Activated CD4-positive, alpha-beta memory T cell treated with anti-CD3 and anti-CD28 coated beads for 36 hours (primary cell): Measurements from ENCODE around the gene CUL1. TPM values are rescaled to one million over a fixed set of nuclear protein-coding genes. Genes with fewer than 3 reads are reported as not detected.

Experiments
- CTCF ChIA-PET: fragments of 350-600 bp; sonication (Branson Sonifier 250); formaldehyde crosslinking; loops from one replicate; lab custom pipeline; 2021; ENCODE audit warnings: antibody characterized with exemption, inconsistent platforms; lab: Charles Lee
- POLR2A ChIA-PET: fragments of 350-600 bp; sonication (Branson Sonifier 250); formaldehyde crosslinking; loops from one replicate; lab custom pipeline; 2021; ENCODE audit warnings: antibody characterized with exemption; lab: Charles Lee
- DNase-seq: peaks from one replicate; pipeline ENCODE4 v3.0.0-alpha.2; 2020
- H3K27ac Mint-ChIP-seq: one replicate; pipeline ENCODE4 v1.8.0; 2021; ENCODE audit warnings: mixed read lengths
- H3K27me3 Mint-ChIP-seq: one replicate; pipeline ENCODE4 v1.8.0; 2021; ENCODE audit warnings: mixed read lengths
- H3K36me3 Mint-ChIP-seq: one replicate; pipeline ENCODE4 v1.8.0; 2021; ENCODE audit warnings: mixed read lengths
- H3K4me1 Mint-ChIP-seq: one replicate; pipeline ENCODE4 v1.8.0; 2021; ENCODE audit warnings: low read depth, mixed read lengths
- H3K4me3 Mint-ChIP-seq: one replicate; pipeline ENCODE4 v1.8.0; 2021; ENCODE audit warnings: mild to moderate bottlenecking, mixed read lengths
- H3K9me3 Mint-ChIP-seq: one replicate; pipeline ENCODE4 v1.8.0; 2021; ENCODE audit warnings: mixed read lengths
- intact Hi-C: fragments of 100-400 bp; cut with micrococcal nuclease; formaldehyde crosslinking; loops from one replicate; pipeline ENCODE4 v1.15.1; 2023
- total RNA-seq, 2 experiments: library from RNA; stranded (reverse); gene quantifications; one replicate each; pipeline ENCODE4 v1.2.3, GENCODE V29; 2021

Gene CUL1
- total RNA-seq, 2 experiments from 2014 or later = 64.7 to 69.6 TPM

DNA sequence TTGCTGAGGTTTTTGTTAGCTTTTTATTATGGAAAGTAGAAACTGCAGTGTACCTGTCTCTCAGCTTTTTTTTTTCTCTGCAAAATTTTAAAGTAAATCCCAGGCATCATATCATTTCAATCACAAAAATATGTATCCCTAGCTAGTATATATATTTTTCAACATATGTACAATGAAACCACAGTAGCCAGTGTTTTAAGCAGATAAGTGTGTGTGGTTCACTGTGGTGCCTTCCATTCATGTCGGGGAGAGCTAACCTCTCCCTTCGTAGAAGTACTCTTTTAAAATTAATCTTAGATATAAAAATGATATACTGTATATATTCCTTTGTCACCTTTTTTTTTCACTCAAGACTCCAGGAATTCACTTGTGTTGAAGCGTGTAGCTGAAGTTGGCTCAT, 22.7 kb downstream of the CUL1 start:
- Mint-ChIP-seq H3K36me3 (no peaks in the 10 kb centered on the region), H3K9me3 (no peaks in the 10 kb centered on the region), H3K4me1 (peaks cover 81% of the 10 kb centered on the region), H3K27me3 (no peaks in the 10 kb centered on the region), H3K4me3 (no peak overlapping the region), H3K27ac (no peak overlapping the region)
- no peak for DNase-seq
- ChIA-PET CTCF (interaction anchor here (0.6 to 1.6 kb wide), 8 partner anchors 11 to 579 kb away, joined by 3 to 7 read pairs (median 3); no protein-coding TSS in a partner anchor), POLR2A (interaction anchor here (1.4 kb wide), 1 partner anchor 18 kb away, joined by 3 read pairs; no protein-coding TSS in a partner anchor)
- intact Hi-C loops = no loop called here

GRCh38 chr7:148722340-148723165, 23.9 kb downstream of the CUL1 start:
- H3K36me3 Mint-ChIP-seq = no peaks in the 10 kb centered on the region
- DNase-seq = no peak

GRCh38 chr7:148723166-148723559, 24.5 kb downstream of the CUL1 start:
- Mint-ChIP-seq H3K27me3 (no peaks in the 10 kb centered on the region), H3K4me3 (no peak overlapping the region), H3K27ac (no peak overlapping the region), H3K4me1 (peaks cover 83% of the 10 kb centered on the region), H3K36me3 (peaks cover 1% of the 10 kb centered on the region), H3K9me3 (no peaks in the 10 kb centered on the region)
- DNase-seq = no peak
- POLR2A ChIA-PET = no interaction called here
- CTCF ChIA-PET = interaction anchor here (0.7 kb wide), 1 partner anchor 15 kb away, joined by 3 read pairs; no protein-coding TSS in a partner anchor
- intact Hi-C loops = loop anchor here (1.0 kb wide), 1 partner anchor 23 kb away; no protein-coding TSS in a partner anchor

More at GRCh38 chr7:148722340-148723165, 23.9 kb downstream of the CUL1 start:
- H3K4me3 Mint-ChIP-seq = no peak overlapping the region
- H3K9me3 Mint-ChIP-seq = no peaks in the 10 kb centered on the region
- peaks cover 81% of the 10 kb centered on the region for H3K4me1 Mint-ChIP-seq
- no peak overlapping the region for H3K27ac Mint-ChIP-seq
- ChIA-PET CTCF (interaction anchor here (0.9 to 1.4 kb wide), 2 partner anchors 31 to 138 kb away, joined by 3 read pairs; no protein-coding TSS in a partner anchor), POLR2A (interaction anchor here (1.4 kb wide), 1 partner anchor 19 kb away, joined by 3 read pairs; no protein-coding TSS in a partner anchor)
- intact Hi-C loops = loop anchor here (1.0 kb wide), 1 partner anchor 22 kb away; no protein-coding TSS in a partner anchor
- H3K27me3 Mint-ChIP-seq = no peaks in the 10 kb centered on the region

GRCh38 chr7:148723846-148724245, 25.1 kb downstream of the CUL1 start:
- DNase-seq = no peak
- Mint-ChIP-seq H3K9me3 (no peaks in the 10 kb centered on the region), H3K36me3 (peaks cover 1% of the 10 kb centered on the region), H3K27ac (no peak overlapping the region), H3K4me1 (peaks cover 81% of the 10 kb centered on the region), H3K4me3 (no peak overlapping the region), H3K27me3 (no peaks in the 10 kb centered on the region)
- intact Hi-C loops = loop anchor here (1.0 kb wide), 1 partner anchor 24 kb away; no protein-coding TSS in a partner anchor
- ChIA-PET CTCF (interaction anchor here (0.7 kb wide), 1 partner anchor 16 kb away, joined by 3 read pairs; no protein-coding TSS in a partner anchor), POLR2A (interaction anchor here (0.6 kb wide), 1 partner anchor 161 kb away, joined by 3 read pairs; no protein-coding TSS in a partner anchor)

DNA sequence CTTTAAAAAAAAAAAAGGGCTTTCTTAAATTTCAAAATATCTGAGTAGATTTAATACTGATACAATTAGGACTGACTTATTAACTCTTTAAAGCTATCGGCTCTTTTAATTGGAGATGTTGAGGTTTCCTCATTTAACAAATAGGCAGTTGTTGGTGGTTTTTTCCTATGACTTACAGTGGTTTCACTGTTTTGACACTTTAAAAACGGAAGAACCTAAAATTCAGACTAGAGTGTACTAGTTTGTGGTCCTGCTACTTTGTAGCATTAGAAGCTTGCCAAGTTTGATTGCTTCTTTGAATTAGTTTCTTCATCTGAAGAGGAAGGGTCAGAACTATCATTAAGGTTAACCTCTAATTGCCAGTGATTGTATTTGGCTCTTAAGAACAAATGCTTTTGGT, 27.7 kb downstream of the CUL1 start:
- H3K27ac Mint-ChIP-seq = no peak overlapping the region

DNA sequence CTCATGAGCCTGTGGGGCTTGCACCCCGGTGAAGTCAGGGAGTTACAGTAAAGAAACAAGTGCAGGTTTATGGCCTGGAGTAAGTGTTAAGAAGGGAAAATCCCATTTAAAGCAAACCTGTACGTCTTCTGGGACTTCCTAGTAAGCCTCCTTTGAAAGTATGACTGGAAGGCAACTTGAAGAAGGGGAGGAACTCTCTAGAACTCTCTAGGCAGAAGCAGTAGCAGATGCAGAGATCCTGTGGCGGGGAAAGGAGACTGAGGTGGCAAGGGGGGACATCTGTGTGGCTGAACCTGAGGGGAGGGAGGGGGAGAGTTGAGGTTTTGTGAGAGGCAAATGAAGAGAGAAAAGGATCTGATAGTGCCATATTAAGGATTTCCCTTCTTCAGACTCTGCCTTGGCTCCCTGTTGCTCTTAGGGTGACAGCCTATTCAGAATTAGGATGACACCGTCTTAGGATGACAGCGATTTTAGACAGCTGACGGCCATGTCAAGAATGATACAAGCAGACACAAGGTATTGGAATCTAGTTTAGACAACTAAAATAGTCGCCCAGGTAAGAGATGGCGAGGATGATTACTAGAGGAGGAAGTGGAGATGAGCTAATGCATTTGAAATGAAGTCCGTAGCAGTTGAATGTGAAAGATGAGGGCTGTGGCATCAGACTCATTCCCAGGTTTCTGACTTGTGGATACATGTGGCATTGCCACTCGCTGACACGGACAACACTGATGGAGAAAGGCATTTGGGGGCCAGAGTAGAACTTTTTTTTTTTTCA, 29.0 kb downstream of the CUL1 start:
- no peaks in the 10 kb centered on the region for H3K27me3 Mint-ChIP-seq
- peaks cover 21% of the 10 kb centered on the region for H3K36me3 Mint-ChIP-seq
- POLR2A ChIA-PET = no interaction called here
- CTCF ChIA-PET = no interaction called here
- peaks cover 60% of the 10 kb centered on the region for H3K4me1 Mint-ChIP-seq
- peak; percentile 62 for DNase-seq
- intact Hi-C loops = loop anchor here (2.0 kb wide), 2 partner anchors 31 to 45 kb away; no protein-coding TSS in a partner anchor
- no peaks in the 10 kb centered on the region for H3K9me3 Mint-ChIP-seq
- H3K27ac Mint-ChIP-seq = peak overlapping the region; percentile 58
- no peak overlapping the region for H3K4me3 Mint-ChIP-seq

More for the DNA sequence above, 27.7 kb downstream of the CUL1 start:
- H3K9me3 Mint-ChIP-seq = no peaks in the 10 kb centered on the region
- no peak overlapping the region for H3K4me3 Mint-ChIP-seq
- intact Hi-C loops = loop anchor here (2.0 kb wide), 2 partner anchors 30 to 46 kb away; no protein-coding TSS in a partner anchor
- ChIA-PET POLR2A (interaction anchor here (0.7 kb wide), 1 partner anchor 116 kb away, joined by 3 read pairs; no protein-coding TSS in a partner anchor), CTCF (interaction anchor here (0.6 to 0.8 kb wide), 2 partner anchors 16 to 29 kb away, joined by 3 to 4 read pairs; no protein-coding TSS in a partner anchor)
- no peak for DNase-seq
- no peaks in the 10 kb centered on the region for H3K27me3 Mint-ChIP-seq
- peaks cover 11% of the 10 kb centered on the region for H3K36me3 Mint-ChIP-seq
- peaks cover 66% of the 10 kb centered on the region for H3K4me1 Mint-ChIP-seq

DNA sequence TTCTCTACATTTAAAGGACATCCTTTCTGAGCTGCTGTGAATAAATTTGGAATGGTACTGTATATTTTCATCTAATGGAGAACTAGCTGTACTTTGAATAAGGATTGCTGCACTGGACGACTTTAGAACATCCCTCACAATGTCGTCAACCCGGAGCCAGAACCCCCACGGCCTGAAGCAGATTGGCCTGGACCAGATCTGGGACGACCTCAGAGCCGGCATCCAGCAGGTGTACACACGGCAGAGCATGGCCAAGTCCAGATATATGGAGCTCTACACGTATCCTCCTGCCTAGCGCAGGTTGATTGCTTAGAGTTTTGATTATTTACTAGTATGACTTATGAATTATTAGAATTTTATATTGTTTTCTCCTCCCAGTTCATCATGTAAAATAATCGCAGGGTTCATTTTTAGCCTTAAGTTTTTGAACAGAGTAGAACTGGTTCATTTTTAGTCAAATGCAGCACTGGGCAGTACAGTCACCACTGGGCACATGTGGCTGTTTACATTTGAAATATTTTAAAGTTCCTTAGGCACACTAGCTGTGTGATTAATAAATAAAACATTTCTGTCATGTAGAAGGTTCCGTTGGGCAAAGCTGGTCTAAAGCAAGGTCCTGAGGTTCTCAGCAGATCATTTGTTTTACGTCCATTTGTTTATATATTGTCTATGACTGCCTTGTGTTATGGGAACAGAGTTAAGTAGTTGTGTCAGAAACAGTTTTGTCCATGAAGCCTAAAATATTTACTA, 31.5 kb downstream of the CUL1 start:
- Mint-ChIP-seq H3K27ac (no peak overlapping the region), H3K4me3 (no peak overlapping the region), H3K4me1 (peaks cover 53% of the 10 kb centered on the region), H3K36me3 (peaks cover 35% of the 10 kb centered on the region), H3K27me3 (no peaks in the 10 kb centered on the region), H3K9me3 (no peaks in the 10 kb centered on the region)
- POLR2A ChIA-PET = no interaction called here
- DNase-seq = no peak
- intact Hi-C loops = no loop called here
- CTCF ChIA-PET = interaction anchor here (0.6 to 0.7 kb wide), 2 partner anchors 153 to 275 kb away, joined by 3 read pairs; no protein-coding TSS in a partner anchor

DNA sequence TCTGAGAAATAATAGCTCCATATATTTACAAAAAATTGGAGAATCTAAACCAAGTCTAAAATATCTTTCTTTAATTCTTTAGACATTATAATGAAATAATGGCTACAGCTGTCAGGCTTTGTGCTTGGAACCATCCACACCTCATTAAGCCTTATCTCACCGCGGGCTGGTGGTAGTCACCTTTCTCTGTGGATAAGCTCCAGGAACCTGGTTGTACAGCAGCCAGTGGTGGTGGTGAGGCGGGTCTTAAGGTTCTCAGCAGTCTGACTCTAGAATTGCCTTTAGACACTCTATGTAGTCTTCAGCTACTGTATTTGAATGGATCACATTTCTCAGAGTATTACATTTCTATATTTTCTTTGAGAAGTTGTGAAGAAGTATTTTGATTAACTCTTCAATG, 34.2 kb downstream of the CUL1 start:
- H3K27me3 Mint-ChIP-seq = no peaks in the 10 kb centered on the region
- ChIA-PET POLR2A (no interaction called here), CTCF (interaction anchor here (1.2 kb wide), 1 partner anchor 12 kb away, joined by 3 read pairs; no protein-coding TSS in a partner anchor)
- peaks cover 45% of the 10 kb centered on the region for H3K36me3 Mint-ChIP-seq
- H3K4me3 Mint-ChIP-seq = no peak overlapping the region
- H3K27ac Mint-ChIP-seq = no peak overlapping the region
- peaks cover 31% of the 10 kb centered on the region for H3K4me1 Mint-ChIP-seq
- no peaks in the 10 kb centered on the region for H3K9me3 Mint-ChIP-seq
- intact Hi-C loops = no loop called here
- DNase-seq = no peak

DNA sequence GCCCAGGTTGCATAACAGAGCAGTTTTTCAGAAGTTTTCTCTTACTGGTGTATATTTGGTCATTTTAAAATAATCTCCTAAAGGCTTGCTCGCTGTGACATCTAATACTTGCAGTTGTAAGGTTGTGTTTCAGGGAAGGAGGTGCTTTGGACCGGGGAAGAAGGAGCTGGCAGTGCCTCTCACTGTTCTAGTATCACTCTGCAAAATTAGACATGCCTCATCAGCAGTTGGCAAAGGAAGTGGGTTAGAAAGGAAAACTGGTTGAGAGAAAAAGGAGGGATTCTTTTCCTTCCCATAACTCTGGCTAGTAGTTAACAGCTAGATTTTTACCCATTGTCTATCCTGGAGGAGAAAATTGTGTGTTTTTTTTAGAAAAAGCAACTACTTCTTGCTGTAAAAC, 34.8 kb downstream of the CUL1 start:
- peaks cover 49% of the 10 kb centered on the region for H3K36me3 Mint-ChIP-seq
- DNase-seq = no peak
- H3K27me3 Mint-ChIP-seq = no peaks in the 10 kb centered on the region
- ChIA-PET POLR2A (no interaction called here), CTCF (interaction anchor here (0.6 to 1.2 kb wide), 2 partner anchors 12 to 233 kb away, joined by 3 to 4 read pairs; no protein-coding TSS in a partner anchor)
- no peak overlapping the region for H3K4me3 Mint-ChIP-seq
- H3K27ac Mint-ChIP-seq = peak overlapping the region; percentile 28
- intact Hi-C loops = no loop called here
- H3K4me1 Mint-ChIP-seq = peaks cover 25% of the 10 kb centered on the region
- no peaks in the 10 kb centered on the region for H3K9me3 Mint-ChIP-seq

GRCh38 chr7:148735141-148735540, 36.4 kb downstream of the CUL1 start:
- no peak for DNase-seq
- POLR2A ChIA-PET = no interaction called here
- intact Hi-C loops = no loop called here
- CTCF ChIA-PET = interaction anchor here (1.0 kb wide), 1 partner anchor 11 kb away, joined by 3 read pairs; no protein-coding TSS in a partner anchor
- no peaks in the 10 kb centered on the region for H3K9me3 Mint-ChIP-seq
- H3K36me3 Mint-ChIP-seq = peaks cover 50% of the 10 kb centered on the region
- H3K4me1 Mint-ChIP-seq = peaks cover 22% of the 10 kb centered on the region
- H3K27ac Mint-ChIP-seq = no peak overlapping the region
- no peaks in the 10 kb centered on the region for H3K27me3 Mint-ChIP-seq
- no peak overlapping the region for H3K4me3 Mint-ChIP-seq

DNA sequence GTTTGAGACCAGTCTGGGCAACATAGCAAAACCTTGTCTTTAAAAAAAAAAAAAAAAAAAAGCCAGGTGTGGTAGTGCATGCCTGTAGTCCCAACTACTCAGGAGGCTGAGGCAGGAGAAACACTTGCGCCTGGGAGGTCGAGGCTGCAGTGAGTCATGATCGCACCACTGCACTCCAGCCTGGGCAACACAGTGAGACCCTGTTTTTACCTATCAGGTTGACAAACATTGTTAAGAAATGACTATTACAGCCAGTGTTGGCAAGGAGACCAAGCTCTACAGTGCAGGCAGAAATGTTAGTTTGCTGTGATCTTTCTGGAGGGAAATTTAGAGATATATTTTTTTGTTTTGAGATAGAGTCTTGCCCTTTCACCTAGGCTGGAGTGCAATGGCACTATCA, 37.3 kb downstream of the CUL1 start:
- peaks cover 25% of the 10 kb centered on the region for H3K4me1 Mint-ChIP-seq
- CTCF ChIA-PET = interaction anchor here (1.0 kb wide), 1 partner anchor 11 kb away, joined by 3 read pairs; no protein-coding TSS in a partner anchor
- no peak overlapping the region for H3K27ac Mint-ChIP-seq
- no peaks in the 10 kb centered on the region for H3K27me3 Mint-ChIP-seq
- peaks cover 53% of the 10 kb centered on the region for H3K36me3 Mint-ChIP-seq
- intact Hi-C loops = no loop called here
- POLR2A ChIA-PET = no interaction called here
- no peak for DNase-seq
- H3K9me3 Mint-ChIP-seq = no peaks in the 10 kb centered on the region
- H3K4me3 Mint-ChIP-seq = no peak overlapping the region
